Psoas muscle (tissue), 8 donors: ENCODE measurements around the gene FNDC3B. TPM values are rescaled to one million over a fixed set of nuclear protein-coding genes. Genes with fewer than 3 reads are reported as not detected.

ENCODE experiments used
- ATAC-seq, 4 donors: fragments of 200-7000 bp; cut with Tn5 transposase; one replicate each; pipeline ENCODE4 v1.9.1; 2020; ENCODE audit warnings: moderate library complexity in 3 of 4, mild to moderate bottlenecking in 2 of 4
- DNase-seq, 2 donors: peaks; one replicate each; pipeline ENCODE4 v3.0.0-alpha.2; 2020
- H3K27ac ChIP-seq: fragments of 200-600 bp; one replicate; pipeline ENCODE4 v1.8.0; 2022
- H3K27me3 ChIP-seq, 3 donors: fragments of 200-600 bp in 1 of 3; one replicate each; pipeline versions ENCODE4 v1.6.1 to v1.8.0; 2013 to 2022; ENCODE audit warnings: low read length in 2 of 3, mild to moderate bottlenecking in 2 of 3, moderate library complexity in 1 of 3; ENCODE audit not compliant: insufficient read depth in 3 of 3
- H3K36me3 ChIP-seq, 2 donors: fragments of 200-600 bp in 1 of 2; one replicate each; pipeline versions ENCODE4 v1.6.1 to v1.8.0; 2013 to 2022; ENCODE audit warnings: low read depth in 1 of 2, mild to moderate bottlenecking in 1 of 2, moderate library complexity in 1 of 2; ENCODE audit not compliant: insufficient read depth in 1 of 2
- H3K4me1 ChIP-seq: fragments of 200-600 bp; one replicate; pipeline ENCODE4 v1.8.0; 2022
- H3K4me3 ChIP-seq: fragments of 200-600 bp; one replicate; pipeline ENCODE4 v1.8.0; 2022; ENCODE audit warnings: mild to moderate bottlenecking
- H3K9me3 ChIP-seq: fragments of 200-600 bp; one replicate; pipeline ENCODE4 v1.8.0; 2022
- WGBS, 3 donors: extraction: QIAGEN DNeasy Blood & Tissue Kit; methylation state at CpG; one replicate each; pipeline versions ENCODE4 v1.1.6 to v1.1.7; 2013; 5-methylcytosine and 5-hydroxymethylcytosine counted together
- intact Hi-C, 2 donors: fragments of 100-400 bp; cut with DNase I; formaldehyde crosslinking; loops; one replicate each; pipeline versions ENCODE4 v1.11.0 to v1.14.2; 2022
- polyA plus RNA-seq, 3 donors: library from polyadenylated mRNA; stranded (reverse); fragments of 200-250 nt; gene quantifications; one replicate each; pipeline ENCODE4 v1.2.3, GENCODE V29; 2013
- total RNA-seq, 4 donors: library from RNA; stranded (reverse); fragmentation: NEBNext Ultra II Directional in 2 of 4; extraction: Animal tissue kit (Norgen Biotek cat#: 25700) in 2 of 4; gene quantifications; one replicate each; pipeline versions ENCODE4 v1.2.1 to v1.2.4, GENCODE V29; 2021 to 2023
- TF ChIP-seq, protein P1 (sequence below): fragments of 200-600 bp; IDR thresholded peaks from one replicate; pipeline ENCODE4 v1.8.0; 2022; ENCODE audit warnings: antibody characterized with exemption
- donor health status: healthy with polysubstance abuse.
- donor health status: DM: no; HTN: no; CAD: no; lungs with moderate emphysema.
- donor health status: Bipolar disorder and iron deficiency.
- donor health status: healthy.
- donor health status: DM: yes; HTN: yes; CAD: no.
- donor health status: DM: no; HTN: no; CAD: no.
- donor health status: DM: no; HTN: no; CAD: no.
- donor health status: DM: yes; HTN: yes; CAD: no.

The FNDC3B gene
- total and polyA plus RNA-seq, 7 donors, result 12.4 to 133 (median 50.8) TPM

DNA sequence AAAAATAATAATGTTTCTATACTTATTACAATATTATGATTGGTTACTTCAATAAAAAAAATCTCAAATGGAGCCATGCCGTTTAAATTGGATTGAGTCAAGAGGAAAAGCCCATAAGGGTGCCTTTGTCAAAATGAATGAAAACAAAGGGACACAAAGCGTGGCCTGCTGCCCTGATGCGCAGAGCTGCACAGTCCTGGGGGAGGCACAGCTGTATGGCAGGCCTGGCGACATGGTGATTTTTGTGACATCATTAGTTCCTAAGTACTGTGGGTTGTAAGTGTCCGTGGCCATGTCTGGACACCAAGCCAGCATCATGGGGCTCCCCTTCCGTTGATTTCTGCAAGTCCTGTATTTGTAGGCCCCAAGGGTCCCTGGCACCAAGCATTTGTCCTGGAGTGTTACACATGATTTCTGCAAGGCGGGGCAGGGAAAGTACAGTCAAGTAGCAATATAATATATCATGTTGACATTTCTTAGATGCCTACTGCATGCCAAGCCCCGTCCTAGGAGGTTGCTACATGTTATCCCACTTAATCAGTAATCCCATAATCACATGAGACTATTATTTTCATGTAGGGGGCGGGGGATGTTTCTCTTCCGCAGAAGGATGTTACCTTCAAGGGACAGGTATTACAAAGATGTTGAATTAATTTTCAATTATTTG lies 349.2 kb downstream of the FNDC3B start:
- intact Hi-C loops, result no loop called here
- no peak overlapping the region for H3K4me3 ChIP-seq
- peak in 3 of 4 donors; percentile 52 to 68 (median 60) for ATAC-seq
- no peak overlapping the region for H3K27ac ChIP-seq
- H3K27me3 ChIP-seq, result no peaks in the 10 kb centered on the region
- H3K4me1 ChIP-seq, result peaks cover 34% of the 10 kb centered on the region
- H3K36me3 ChIP-seq, result no peaks in the 10 kb centered on the region
- TF ChIP-seq, protein P1, sequence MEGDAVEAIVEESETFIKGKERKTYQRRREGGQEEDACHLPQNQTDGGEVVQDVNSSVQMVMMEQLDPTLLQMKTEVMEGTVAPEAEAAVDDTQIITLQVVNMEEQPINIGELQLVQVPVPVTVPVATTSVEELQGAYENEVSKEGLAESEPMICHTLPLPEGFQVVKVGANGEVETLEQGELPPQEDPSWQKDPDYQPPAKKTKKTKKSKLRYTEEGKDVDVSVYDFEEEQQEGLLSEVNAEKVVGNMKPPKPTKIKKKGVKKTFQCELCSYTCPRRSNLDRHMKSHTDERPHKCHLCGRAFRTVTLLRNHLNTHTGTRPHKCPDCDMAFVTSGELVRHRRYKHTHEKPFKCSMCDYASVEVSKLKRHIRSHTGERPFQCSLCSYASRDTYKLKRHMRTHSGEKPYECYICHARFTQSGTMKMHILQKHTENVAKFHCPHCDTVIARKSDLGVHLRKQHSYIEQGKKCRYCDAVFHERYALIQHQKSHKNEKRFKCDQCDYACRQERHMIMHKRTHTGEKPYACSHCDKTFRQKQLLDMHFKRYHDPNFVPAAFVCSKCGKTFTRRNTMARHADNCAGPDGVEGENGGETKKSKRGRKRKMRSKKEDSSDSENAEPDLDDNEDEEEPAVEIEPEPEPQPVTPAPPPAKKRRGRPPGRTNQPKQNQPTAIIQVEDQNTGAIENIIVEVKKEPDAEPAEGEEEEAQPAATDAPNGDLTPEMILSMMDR, result no peak
- no peaks in the 10 kb centered on the region for H3K9me3 ChIP-seq
- 71 to 76% (median 72%) methylated on average over 10 of the region's 10 CpGs for WGBS, 3 donors
- no peak for DNase-seq

- Histone ChIP-seq H3K36me3 (no peaks in the 10 kb centered on the region), H3K27me3 (no peaks in the 10 kb centered on the region), H3K4me3 (no peak overlapping the region), H3K4me1 (peaks cover 34% of the 10 kb centered on the region), H3K27ac (no peak overlapping the region), H3K9me3 (no peaks in the 10 kb centered on the region)
- ATAC-seq, result no peak
- TF ChIP-seq, protein P1, result no peak
- WGBS, 3 donors, result 91 to 96% (median 92%) methylated on average over 5 of the region's 5 CpGs
- no peak for DNase-seq
- intact Hi-C loops, result no loop called here
Measured at GRCh38 chr3:172390792-172391191, 351.4 kb downstream of the FNDC3B start.

DNA sequence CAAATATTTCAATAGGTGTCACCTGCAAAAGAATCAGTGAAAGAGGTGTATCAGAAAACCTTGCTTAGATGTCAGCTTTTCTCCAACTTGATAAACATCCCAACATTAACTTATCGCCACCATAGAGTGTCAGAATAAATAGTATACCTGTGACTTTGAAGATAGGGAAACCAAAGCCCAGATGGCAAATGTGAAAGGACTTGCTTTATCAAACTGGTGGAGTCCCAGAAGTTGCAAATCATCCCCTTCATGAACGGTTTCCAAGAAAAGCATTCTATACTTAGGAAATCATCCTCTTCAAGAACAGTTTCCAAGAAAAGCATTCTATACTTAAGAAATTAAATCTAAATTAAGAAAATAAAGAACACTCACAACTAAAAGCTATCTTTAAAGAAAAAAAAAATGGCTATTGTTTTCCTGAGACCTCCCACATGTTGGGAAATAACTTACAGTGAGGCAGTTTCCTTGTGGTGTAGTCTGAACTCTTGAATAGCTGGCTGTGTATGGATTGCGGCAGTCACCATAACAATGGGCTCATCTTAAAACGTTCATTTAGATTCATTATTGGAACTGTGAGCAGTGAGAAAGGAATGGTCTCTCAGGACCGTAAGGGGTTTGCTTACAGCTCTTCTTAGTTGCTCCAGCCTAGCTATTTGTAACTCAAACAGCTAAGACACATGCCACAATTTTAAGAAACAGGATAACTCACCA lies 352.4 kb downstream of the FNDC3B start:
- Histone ChIP-seq H3K4me3 (no peak overlapping the region), H3K9me3 (no peaks in the 10 kb centered on the region), H3K27me3 (no peaks in the 10 kb centered on the region), H3K27ac (no peak overlapping the region), H3K4me1 (peaks cover 34% of the 10 kb centered on the region), H3K36me3 (peaks cover 0 to 5% of the 10 kb centered on the region in 2 donors)
- DNase-seq, result no peak
- WGBS, 3 donors, result 46 to 51% (median 48%) methylated on average over 5 of the region's 5 CpGs
- TF ChIP-seq, protein P1, result no peak
- intact Hi-C loops, result no loop called here
- ATAC-seq, result peak in 3 of 4 donors; percentile 18 to 49 (median 45)

GRCh38 chr3:172394692-172395091 lies 355.3 kb downstream of the FNDC3B start:
- no peak for ATAC-seq
- no peak for DNase-seq
- TF ChIP-seq, protein P1, result no peak
- Histone ChIP-seq H3K36me3 (peaks cover 0 to 32% of the 10 kb centered on the region in 2 donors), H3K27ac (no peak overlapping the region), H3K9me3 (no peaks in the 10 kb centered on the region), H3K4me1 (peaks cover 20% of the 10 kb centered on the region), H3K4me3 (no peak overlapping the region), H3K27me3 (no peaks in the 10 kb centered on the region)
- 96 to 99% (median 96%) methylated on average over 2 of the region's 2 CpGs for WGBS, 3 donors
- intact Hi-C loops, result no loop called here
